AG08396 (cell line): Measurements from ENCODE around the gene NEURL1B.
"Not testable (repeated sequence)": the region's sequence is repeated elsewhere in the genome, so short reads cannot be mapped to it uniquely, and the experiment has no call there.

Source experiments
- DNase-seq: peaks from one replicate; pipeline ENCODE4 v3.0.0; 2012; ENCODE audit warnings: low spot score, mixed read lengths

The NEURL1B gene

GRCh38 chr5:172696171-172696849 is 55.2 kb downstream of the NEURL1B start:
- no peak for DNase-seq

- peak; percentile 90 for DNase-seq
These were observed 56.4 kb downstream of the NEURL1B start for GRCh38 chr5:172697123-172698121.

GRCh38 chr5:172699423-172699822 is 58.4 kb downstream of the NEURL1B start:
- DNase-seq, result no peak

GRCh38 chr5:172699999-172700364 is 58.9 kb downstream of the NEURL1B start:
- DNase-seq, result no peak

GRCh38 chr5:172700365-172701290 is 59.6 kb downstream of the NEURL1B start:
- DNase-seq, result no peak

- no peak for DNase-seq
These were observed 60.2 kb downstream of the NEURL1B start for GRCh38 chr5:172701291-172701656.

GRCh38 chr5:172703952-172704351 is 62.9 kb downstream of the NEURL1B start:
- no peak for DNase-seq

GRCh38 chr5:172705576-172706084 is 64.6 kb downstream of the NEURL1B start:
- no peak for DNase-seq

GRCh38 chr5:172706796-172707195 is 65.7 kb downstream of the NEURL1B start:
- DNase-seq, result no peak

- DNase-seq, result peak; percentile 69
These were observed 66.5 kb downstream of the NEURL1B start for GRCh38 chr5:172707285-172708182.

GRCh38 chr5:172708183-172708505 is 67.1 kb downstream of the NEURL1B start:
- DNase-seq, result no peak

- DNase-seq, result no peak
These were observed 69.6 kb downstream of the NEURL1B start for GRCh38 chr5:172710676-172711075.

- DNase-seq, result not testable (repeated sequence)
These were observed 70.3 kb downstream of the NEURL1B start for GRCh38 chr5:172711321-172711861.

- no peak for DNase-seq
These were observed 71.5 kb downstream of the NEURL1B start for GRCh38 chr5:172712610-172713009.

- DNase-seq, result peak; percentile 63
These were observed 72.2 kb downstream of the NEURL1B start for GRCh38 chr5:172713113-172713808.

- no peak for DNase-seq
These were observed 72.9 kb downstream of the NEURL1B start for GRCh38 chr5:172713809-172714490.

GRCh38 chr5:172714491-172715420 is 73.7 kb downstream of the NEURL1B start:
- peak; percentile 69 for DNase-seq

- DNase-seq, result no peak
These were observed 74.3 kb downstream of the NEURL1B start for GRCh38 chr5:172715421-172715780.
